Measurements from ENCODE around the gene AP5Z1.

DNA sequence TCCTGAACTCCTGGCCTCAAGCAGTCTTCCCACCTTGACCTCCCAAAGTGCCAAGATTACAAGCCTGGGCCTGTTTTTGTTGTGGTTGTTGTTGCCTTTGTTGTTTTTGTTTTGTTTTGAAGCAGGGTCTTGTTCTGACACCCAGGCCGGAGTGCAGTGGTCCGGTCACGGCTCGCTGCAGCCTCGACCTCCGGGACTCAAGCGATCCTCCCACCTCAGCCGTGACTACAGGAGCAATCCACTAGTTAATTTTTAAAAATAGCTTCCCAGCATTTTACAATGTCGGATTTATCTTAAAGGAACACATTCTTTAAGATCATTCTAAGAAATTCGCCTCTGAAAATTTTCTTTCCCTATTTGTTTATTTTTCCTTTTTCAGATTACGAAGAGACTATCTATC, 27.7 kb upstream of the AP5Z1 start:
- TF ChIP-seq, protein P1, sequence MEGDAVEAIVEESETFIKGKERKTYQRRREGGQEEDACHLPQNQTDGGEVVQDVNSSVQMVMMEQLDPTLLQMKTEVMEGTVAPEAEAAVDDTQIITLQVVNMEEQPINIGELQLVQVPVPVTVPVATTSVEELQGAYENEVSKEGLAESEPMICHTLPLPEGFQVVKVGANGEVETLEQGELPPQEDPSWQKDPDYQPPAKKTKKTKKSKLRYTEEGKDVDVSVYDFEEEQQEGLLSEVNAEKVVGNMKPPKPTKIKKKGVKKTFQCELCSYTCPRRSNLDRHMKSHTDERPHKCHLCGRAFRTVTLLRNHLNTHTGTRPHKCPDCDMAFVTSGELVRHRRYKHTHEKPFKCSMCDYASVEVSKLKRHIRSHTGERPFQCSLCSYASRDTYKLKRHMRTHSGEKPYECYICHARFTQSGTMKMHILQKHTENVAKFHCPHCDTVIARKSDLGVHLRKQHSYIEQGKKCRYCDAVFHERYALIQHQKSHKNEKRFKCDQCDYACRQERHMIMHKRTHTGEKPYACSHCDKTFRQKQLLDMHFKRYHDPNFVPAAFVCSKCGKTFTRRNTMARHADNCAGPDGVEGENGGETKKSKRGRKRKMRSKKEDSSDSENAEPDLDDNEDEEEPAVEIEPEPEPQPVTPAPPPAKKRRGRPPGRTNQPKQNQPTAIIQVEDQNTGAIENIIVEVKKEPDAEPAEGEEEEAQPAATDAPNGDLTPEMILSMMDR (IDR thresholded peaks at IDR 0.05): no peak
- no peak for TF ChIP-seq YY1 (IDR thresholded peaks at IDR 0.05; ENCODE audit: low read depth)
- TF ChIP-seq RAD21 (IDR thresholded peaks at IDR 0.05; ENCODE audit: low read length): no peak
- TF ChIP-seq, protein P2, sequence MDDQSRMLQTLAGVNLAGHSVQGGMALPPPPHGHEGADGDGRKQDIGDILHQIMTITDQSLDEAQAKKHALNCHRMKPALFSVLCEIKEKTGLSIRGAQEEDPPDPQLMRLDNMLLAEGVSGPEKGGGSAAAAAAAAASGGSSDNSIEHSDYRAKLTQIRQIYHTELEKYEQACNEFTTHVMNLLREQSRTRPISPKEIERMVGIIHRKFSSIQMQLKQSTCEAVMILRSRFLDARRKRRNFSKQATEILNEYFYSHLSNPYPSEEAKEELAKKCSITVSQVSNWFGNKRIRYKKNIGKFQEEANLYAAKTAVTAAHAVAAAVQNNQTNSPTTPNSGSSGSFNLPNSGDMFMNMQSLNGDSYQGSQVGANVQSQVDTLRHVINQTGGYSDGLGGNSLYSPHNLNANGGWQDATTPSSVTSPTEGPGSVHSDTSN (IDR thresholded peaks at IDR 0.05): no peak
- no peak for TF ChIP-seq RCOR1 (IDR thresholded peaks at IDR 0.05; ENCODE audit: low read length)
- no peak for TF ChIP-seq SMC3 (IDR thresholded peaks at IDR 0.05; ENCODE audit: low read depth, low read length)
- TF ChIP-seq NRF1 (IDR thresholded peaks at IDR 0.05; ENCODE audit: low read depth, low read length): no peak
- no peak for TF ChIP-seq FOXM1 (IDR thresholded peaks at IDR 0.05; ENCODE audit: low read depth)
- TF ChIP-seq, protein P3, sequence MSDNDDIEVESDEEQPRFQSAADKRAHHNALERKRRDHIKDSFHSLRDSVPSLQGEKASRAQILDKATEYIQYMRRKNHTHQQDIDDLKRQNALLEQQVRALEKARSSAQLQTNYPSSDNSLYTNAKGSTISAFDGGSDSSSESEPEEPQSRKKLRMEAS (IDR thresholded peaks at IDR 0.05; ENCODE audit: low read depth): no peak
- TF ChIP-seq EP300 (IDR thresholded peaks at IDR 0.05; ENCODE audit: borderline replicate concordance in 1 of 2, low read depth in 1 of 2, low read length in 1 of 2): no peak

Measured in SK-N-SH (cell line).